GM19239 (cell line): Measurements from ENCODE around the gene PDHX.

Experiments
- DNase-seq: peaks from one replicate; pipeline ENCODE4 v3.0.0; 2011; ENCODE audit warnings: low spot score; ENCODE audit not compliant: insufficient read length
- FAIRE-seq: peaks from 2 replicates; lab custom pipeline; 2011; peaks lifted over from hg19 to GRCh38; lab: Jason Lieb, UNC

Gene PDHX

DNA sequence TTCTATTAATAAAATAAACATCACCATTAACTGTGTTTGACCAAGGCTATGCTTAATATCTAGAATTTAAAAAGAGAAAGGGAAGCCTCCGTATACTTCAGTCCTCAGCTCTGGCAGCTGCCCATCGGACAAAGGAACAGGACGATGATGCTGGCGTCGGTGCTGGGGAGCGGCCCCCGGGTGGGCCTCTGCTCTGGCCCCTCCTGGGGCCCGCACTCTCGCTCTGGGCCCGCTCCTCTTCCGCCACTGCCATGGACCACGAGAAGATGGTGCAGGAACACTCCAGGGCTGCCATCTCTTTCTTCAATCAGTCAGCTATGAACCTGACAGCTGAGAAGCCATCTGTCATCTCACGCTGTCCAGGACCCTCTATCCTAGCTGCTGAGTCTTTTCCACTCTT lies 25.3 kb downstream of the PDHX start:
- no peak for DNase-seq
- FAIRE-seq = no peak

- no peak for DNase-seq
- FAIRE-seq = no peak
These were observed 28.3 kb downstream of the PDHX start for GRCh38 chr11:34944692-34945091.

DNA sequence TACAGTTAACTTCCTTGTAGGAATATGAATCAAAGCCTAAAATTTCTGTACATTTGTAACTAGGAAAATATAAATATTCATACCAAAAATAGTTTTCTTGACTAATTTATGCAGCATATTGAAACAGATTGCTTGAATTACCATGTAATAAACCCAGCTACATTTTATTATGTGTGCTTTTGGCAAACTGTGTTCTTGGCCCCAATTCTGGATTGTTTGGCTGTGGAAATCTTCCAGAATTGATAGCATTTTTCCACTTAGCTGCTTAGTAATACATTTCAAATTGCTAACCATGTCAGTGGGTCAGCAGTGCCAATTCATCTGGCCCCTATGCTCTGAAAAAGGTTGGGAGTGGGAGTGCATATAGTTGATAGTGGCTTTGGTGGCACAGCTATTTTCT lies 32.3 kb downstream of the PDHX start:
- no peak for DNase-seq

GRCh38 chr11:34953955-34954354 lies 37.5 kb downstream of the PDHX start:
- no peak for FAIRE-seq

More for the DNA sequence above, 32.3 kb downstream of the PDHX start:
- FAIRE-seq = no peak

GRCh38 chr11:34957206-34957605 lies 40.8 kb downstream of the PDHX start:
- DNase-seq = no peak
- FAIRE-seq = no peak

More at GRCh38 chr11:34953955-34954354, 37.5 kb downstream of the PDHX start:
- DNase-seq = no peak

- FAIRE-seq (no peak), DNase-seq (no peak)
These were observed 41.2 kb downstream of the PDHX start for GRCh38 chr11:34957606-34958005.

- FAIRE-seq (no peak), DNase-seq (no peak)
These were observed 43.4 kb downstream of the PDHX start for GRCh38 chr11:34959770-34960169.

GRCh38 chr11:34960277-34960676 lies 43.9 kb downstream of the PDHX start:
- DNase-seq (no peak), FAIRE-seq (no peak)

GRCh38 chr11:34962034-34962433 lies 45.6 kb downstream of the PDHX start:
- no peak for DNase-seq
- FAIRE-seq = no peak

DNA sequence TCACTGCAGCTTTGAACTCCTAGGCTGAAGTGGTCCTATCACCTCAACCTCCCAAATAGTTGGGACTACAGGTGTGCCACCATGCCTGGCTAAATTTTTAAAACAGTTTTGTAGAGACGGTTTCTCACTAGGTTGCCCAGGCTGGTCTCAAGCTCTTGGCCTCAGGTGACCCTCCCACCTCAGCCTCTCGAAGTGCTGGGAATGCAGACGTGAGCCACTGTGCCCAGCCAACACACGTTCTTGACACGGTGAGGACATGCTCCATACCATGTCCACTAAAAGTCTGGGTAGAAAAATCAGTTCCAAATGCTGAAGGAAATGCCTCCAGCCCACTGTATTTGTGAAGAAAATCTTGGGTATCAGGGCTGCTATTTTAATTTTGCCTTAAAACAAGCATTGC lies 46.9 kb downstream of the PDHX start:
- FAIRE-seq = no peak
- DNase-seq = no peak

DNA sequence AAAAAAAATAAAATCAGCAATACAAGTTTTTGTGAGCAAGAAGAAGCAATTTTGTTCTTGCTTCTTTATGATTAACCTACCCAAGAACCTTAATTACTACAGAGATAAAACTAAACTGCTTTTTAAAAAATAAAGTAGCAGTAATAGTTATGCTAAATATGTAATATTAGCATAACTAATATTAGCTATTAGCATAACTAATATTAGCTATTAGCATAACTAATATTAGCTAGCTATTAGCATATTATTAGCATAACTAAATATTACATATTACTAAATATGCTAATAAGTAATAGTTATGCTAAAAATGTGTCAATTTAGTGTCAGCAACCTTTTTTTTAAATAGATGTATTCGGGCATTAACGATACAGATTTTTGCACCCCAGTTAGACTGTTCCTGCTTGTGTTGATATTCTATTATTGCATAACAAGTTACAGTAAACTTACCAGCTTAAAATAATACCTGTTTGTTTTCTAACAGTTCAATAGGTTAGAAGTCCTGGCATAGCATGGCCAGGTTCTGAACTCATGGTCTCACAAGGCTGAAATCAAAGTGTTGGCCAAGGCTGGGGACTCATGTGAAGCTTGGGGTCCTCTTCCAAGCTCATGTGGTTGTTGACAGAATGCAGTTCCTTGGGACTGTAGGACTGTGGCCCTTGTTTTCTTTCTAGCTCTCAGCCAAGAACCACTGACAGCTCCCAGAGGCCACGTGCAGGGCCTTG lies 48.4 kb downstream of the PDHX start:
- DNase-seq = no peak
- no peak for FAIRE-seq

DNA sequence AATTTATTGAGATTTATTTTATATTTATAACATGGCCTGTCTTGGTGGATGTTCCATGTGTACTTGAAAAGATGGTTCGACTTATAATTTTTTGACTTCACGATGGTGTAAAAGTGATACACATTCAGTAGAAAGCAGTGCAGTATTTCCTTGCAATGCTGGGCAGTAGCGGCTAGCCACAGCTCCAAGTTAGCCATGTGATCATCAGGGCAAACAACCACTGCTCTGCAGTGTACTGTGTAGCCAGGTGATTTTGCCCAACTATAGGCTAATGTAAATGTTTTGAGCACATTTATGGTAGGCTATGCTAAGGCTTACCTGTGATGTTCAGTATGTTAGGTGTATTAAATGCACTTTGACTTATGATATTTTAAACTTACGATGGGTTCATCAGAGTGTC lies 52.4 kb downstream of the PDHX start:
- DNase-seq (no peak), FAIRE-seq (no peak)

DNA sequence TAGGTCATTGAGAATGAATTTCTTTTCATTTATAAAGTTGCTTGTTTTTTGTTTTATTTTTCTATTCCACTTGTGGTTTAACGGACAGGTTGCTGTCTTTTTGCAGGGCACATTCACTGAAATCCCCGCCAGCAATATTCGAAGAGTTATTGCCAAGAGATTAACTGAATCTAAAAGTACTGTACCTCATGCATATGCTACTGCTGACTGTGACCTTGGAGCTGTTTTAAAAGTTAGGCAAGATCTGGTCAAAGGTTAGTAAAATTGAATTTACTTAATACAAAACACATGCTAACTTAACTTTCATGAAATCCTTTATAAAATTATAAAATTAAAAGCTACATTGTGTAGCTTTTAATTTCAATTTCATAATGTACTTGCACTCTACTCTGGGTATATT lies 53.6 kb downstream of the PDHX start:
- no peak for FAIRE-seq
- DNase-seq = no peak

DNA sequence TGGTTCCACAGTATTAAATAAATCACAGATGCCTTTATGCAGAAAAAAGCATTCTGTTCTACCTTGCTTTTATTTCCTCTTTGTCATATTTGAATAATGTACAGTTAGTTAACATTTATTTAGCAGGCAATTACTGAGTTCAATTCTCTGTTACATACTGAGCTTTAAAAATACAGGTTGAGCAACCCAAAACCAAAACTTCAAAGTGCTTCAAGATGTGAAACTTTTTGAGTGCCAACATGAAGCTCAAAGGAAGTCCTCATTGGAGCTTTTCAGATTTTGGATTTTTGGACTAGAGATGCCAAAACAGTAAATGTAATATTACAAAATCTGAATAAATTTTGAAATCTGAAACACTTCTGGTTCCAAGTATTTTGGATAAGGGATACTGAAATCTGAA lies 54.1 kb downstream of the PDHX start:
- no peak for DNase-seq
- FAIRE-seq = no peak

DNA sequence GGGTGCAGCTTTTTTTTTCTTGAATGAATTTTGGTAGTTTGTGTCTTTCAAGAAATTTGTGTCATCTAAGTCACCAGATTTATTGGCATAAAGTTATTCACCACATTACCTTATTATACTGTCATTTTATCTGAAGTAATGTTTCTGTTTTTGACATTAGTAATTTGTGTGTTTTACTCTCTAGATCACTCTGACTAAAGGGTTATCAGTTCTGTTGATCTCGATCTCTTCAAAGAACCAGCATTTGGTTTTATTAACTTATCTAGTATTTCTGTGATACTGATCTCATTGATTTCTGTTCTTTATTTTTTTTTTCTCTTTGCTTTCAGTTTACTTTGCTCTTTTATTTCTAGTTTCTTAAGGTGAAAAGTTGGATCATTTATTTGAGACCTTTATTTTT lies 55.5 kb downstream of the PDHX start:
- no peak for FAIRE-seq
- no peak for DNase-seq

DNA sequence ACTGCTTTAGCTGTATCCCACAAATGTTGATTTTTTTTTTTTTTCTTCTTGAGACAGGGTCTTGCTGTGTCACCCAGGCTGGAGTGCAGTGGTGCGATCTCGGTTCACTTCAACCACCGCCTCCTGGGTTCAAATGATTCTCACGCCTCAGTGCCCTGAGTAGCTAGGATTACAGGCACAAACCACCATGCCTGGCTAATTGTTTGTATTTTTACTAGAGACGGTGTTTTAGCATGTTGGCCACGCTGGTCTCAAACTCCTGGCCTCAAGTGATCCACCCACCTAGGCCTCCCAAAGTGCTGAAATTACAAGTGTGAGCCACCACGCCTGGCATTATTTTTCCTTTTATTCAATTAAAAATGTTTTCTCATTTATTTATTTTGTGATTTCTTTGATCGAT lies 55.9 kb downstream of the PDHX start:
- FAIRE-seq (no peak), DNase-seq (no peak)

GRCh38 chr11:34972892-34973291 lies 56.5 kb downstream of the PDHX start:
- DNase-seq (no peak), FAIRE-seq (no peak)

DNA sequence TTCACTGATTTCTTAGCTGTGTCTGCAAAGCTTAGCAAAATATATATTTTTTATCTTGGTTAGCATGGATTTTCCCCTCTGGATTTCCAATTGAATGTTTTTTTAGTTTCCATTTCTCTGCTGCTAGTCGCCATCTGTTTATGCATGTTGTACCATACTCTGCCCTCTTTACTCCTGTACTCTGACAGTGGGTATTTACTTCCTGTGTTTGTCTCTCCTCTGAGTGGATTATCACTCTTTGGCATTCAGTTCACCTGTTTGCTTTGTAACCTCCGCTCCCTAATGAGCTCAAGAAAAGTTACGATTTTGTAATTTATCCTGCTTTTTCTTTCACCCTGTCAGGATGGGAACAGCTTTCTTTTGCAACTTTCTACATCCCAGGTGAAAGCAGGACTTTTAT lies 59.1 kb downstream of the PDHX start:
- no peak for FAIRE-seq
- DNase-seq = no peak

DNA sequence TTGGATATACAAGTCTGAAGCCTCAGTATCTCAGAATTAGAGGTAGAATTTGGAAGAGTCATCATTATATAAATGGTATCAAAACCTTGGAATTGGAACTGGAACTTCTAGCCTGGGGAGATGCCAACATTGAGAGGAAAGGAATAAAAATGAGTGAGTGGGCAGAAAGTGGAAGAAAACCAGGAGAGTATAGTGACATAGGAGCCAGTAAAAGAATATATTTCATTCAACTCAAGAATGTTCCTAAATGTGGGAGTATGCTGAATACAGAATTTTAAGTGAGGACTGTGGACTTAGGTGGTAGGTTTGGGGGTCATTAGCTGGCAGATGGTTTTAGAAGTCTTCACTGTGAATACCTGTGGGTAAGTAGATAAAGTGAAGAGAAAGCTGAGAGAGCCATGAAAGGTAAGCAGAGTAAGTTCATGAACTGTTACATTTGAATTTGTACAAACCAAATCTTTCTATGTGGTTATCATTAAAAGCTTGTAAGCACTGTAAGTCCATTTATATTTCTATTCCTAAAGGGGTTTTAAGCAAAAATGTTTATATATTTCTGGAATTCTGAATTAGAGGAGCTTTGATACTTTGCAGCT lies 60.2 kb downstream of the PDHX start:
- no peak for FAIRE-seq
- DNase-seq = no peak

- peak; percentile 26 for FAIRE-seq
- no peak for DNase-seq
These were observed 60.9 kb downstream of the PDHX start for GRCh38 chr11:34977089-34977912.
